GM13977 (cell line): ENCODE measurements around the gene ELF4.

Experiments used
- DNase-seq: peaks from one replicate; pipeline ENCODE4 v3.0.0; 2012; ENCODE audit warnings: low spot score
- in situ Hi-C: fragments of 300-500 bp; cut with MboI; formaldehyde crosslinking; loops from one replicate; pipeline ENCODE4 v1.12.0; 2022; ENCODE audit warnings: low sequenced_read_pairs, low pct_unique_long_range_greater_than_20kb, mixed read lengths, inconsistent platforms; ENCODE audit not compliant: unreplicated experiment
- TF ChIP-seq, protein P1 (sequence below): IDR thresholded peaks from 2 replicates; pipeline ENCODE4 v1.5.1; 2012; ENCODE audit warnings: mild to moderate bottlenecking, control low read depth; ENCODE audit not compliant: insufficient read depth; ENCODE audit errors: extremely low read depth, missing control alignments

Gene ELF4

DNA sequence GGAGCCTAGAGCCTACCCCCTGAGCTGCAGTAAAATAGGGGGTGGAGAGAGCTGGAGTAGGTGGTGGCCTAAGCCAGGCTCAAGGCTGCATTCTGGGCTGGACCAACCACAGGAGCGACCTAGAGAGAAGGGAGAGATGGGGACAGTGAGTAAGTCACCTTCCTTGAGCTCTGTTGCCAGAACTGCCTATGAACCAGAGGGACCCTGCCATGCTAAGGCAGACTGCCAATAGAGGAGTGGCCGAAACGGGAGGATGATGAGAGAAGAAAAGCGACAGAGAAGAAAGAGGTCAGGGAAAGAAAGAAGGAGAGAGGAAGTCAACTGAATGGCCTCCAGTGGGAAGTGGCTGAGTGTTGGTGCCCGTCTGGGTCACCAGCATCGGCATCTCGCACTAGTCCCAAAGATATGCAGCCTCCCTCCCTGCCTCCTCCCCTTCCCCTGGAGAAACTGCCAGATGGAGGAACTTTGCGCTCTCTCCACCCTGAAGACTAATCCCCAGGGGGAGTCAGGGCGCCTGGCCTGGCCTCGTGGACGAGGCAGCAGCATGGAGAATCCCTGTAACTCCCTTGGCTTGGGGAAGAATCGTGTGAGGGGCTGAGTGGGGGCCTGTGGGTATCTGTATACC lies 28.8 kb downstream of the ELF4 start:
- no peak for DNase-seq
- TF ChIP-seq, protein P1, sequence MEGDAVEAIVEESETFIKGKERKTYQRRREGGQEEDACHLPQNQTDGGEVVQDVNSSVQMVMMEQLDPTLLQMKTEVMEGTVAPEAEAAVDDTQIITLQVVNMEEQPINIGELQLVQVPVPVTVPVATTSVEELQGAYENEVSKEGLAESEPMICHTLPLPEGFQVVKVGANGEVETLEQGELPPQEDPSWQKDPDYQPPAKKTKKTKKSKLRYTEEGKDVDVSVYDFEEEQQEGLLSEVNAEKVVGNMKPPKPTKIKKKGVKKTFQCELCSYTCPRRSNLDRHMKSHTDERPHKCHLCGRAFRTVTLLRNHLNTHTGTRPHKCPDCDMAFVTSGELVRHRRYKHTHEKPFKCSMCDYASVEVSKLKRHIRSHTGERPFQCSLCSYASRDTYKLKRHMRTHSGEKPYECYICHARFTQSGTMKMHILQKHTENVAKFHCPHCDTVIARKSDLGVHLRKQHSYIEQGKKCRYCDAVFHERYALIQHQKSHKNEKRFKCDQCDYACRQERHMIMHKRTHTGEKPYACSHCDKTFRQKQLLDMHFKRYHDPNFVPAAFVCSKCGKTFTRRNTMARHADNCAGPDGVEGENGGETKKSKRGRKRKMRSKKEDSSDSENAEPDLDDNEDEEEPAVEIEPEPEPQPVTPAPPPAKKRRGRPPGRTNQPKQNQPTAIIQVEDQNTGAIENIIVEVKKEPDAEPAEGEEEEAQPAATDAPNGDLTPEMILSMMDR, result no peak
- in situ Hi-C loops, result no loop called here

DNA sequence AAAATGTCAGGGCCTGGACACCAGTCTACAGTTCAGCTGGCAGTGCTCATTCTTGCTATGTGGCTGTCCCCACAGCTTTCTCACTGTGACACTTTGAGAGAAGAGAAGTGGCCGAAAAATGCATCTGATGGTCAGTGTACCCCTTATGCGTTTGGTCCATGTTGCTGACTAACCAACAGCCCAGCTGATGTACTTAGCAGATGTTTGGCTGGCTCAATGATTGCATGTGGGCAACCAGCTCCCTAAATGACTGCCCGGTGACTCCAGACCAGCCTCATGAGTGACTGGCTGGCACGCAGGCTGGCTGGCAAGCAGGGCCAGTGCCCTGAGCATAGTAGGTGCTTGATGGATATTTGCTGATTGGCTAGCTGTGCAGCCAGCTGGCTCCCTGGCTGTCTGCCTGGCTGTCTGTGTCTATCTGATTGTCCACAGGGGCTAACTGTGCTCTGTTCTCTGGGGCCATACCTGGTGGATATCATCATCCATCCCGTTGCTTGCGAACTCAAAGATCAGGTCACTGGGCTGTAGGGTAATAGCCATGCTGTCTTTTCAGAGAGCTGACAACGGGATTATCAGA lies 29.4 kb downstream of the ELF4 start:
- in situ Hi-C loops, result no loop called here
- DNase-seq, result no peak
- TF ChIP-seq, protein P1, result no peak

DNA sequence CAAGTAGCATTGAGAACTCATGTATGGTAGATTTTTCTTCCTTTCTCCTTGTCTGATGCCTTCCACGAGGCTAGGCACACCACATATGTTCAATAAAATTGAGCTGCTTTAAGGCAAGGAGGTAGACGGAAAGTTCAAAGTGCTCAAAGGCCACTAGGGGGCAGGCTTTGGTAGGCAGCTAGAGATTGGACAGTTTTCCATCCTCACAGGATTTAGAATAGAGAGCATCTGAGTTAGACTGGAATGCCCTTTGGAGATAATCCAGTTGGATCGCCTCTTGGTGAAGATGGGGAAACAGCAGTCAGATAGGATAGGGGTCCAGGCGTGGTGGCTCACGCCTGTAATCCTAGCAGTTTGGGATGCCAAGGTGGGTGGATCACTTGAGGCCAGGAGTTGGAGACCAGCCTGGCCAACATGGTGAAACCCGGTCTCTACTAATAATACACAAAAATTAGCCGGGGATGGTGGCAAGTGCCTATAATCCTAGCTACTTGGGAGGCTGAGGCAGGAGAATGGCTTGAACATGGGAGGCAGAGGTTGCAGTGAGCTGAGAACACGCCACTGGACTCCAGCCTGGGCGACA lies 30.4 kb downstream of the ELF4 start:
- TF ChIP-seq, protein P1, result peak; percentile 75
- in situ Hi-C loops, result loop anchor here (10.0 kb wide), 1 partner anchor 95 kb away; the partner anchor contains the start of gene RAB33A
- DNase-seq, result peak; percentile 71

DNA sequence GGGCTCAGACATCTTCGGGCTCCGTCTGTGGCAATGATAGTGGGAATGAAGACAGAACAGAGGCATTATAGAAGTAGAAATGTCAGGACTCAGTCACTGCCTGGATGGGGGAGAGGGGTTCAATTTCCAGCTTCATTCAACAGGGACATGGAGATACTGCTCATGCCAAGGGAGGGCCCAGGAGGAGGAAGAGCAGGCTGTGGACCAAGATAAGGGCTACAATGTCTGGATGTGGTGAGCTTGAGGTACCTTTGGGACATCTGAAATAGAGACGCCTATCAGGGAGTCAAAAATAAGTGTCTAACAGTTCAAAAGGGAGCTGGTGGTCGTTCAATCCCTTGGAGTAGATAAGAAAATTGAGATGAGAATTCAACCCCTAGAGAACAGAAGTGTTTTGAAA lies 34.5 kb downstream of the ELF4 start:
- no peak for DNase-seq
- in situ Hi-C loops, result loop anchor here (10.0 kb wide), 1 partner anchor 99 kb away; the partner anchor contains the start of gene RAB33A
- TF ChIP-seq, protein P1, result no peak

DNA sequence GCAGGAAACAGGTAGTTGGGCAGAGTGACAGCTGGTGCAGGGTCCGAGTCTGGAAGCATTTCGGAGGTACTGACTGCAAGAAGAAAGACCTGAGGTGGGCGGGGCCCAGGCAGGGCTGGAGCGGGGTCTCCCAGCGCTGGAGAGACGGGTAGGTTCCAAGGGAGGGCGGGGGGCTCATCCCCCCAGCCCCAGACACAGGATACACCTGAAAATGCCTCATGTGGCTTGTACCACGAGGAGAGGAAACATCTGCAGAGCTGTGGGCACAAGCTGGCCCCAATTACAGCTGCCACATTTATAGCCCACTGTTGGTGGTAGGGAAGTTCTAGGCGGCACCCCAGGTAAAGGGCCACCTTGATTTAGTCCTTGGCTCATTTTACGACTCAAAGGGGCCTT lies 38.0 kb downstream of the ELF4 start:
- DNase-seq, result no peak
- TF ChIP-seq, protein P1, result no peak
- in situ Hi-C loops, result loop anchor here (10.0 to 25.0 kb wide), 2 partner anchors 102 to 460 kb away; partner anchors contain the start of gene RAB33A

DNA sequence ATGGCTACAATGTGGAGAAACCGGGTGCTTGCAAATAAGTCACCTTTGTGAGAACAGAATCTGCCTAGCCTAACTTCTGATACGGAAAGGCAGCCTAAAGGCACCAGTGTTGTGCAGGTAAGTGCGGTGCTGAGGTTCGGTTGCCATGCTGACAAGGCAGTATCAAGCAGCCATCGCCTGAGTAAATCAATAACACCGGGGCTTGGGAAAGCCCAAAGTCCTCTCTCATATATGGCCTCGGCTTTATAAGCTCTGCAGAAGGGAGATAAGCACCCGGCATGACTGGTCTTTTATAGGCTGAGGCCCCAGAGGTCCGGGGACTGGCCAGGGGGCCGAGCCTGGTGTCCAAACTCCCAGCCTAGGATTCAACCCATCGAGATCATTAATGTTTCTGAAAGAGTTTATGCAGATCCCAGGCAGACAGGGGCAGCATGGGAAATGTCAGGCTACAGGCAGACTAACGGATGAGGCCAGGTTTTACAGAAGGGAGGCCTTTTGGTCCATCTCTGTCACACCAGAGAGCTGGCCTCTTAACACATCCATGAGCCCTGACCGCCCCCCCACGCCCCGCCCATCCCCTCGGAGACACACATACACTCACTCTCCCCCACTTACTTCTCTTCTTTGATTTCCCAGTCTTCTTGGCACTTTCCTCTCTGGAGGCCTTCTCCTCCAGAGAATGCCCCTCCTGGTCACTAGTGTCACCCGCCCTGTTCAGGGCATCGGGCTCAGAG lies 38.5 kb downstream of the ELF4 start:
- no peak for DNase-seq
- in situ Hi-C loops, result loop anchor here (10.0 to 25.0 kb wide), 2 partner anchors 103 to 459 kb away; partner anchors contain the start of gene RAB33A
- TF ChIP-seq, protein P1, result no peak
